NCI-H82 treated with DMSO at 0.1 percent for 48 hours (cell line): Measurements from ENCODE around the gene ZNF888.
A peak's percentile ranks its signal among the peaks of the same experiment; 100 is the strongest.

Experiments used
- DNase-seq: peaks from one replicate; lab custom pipeline; 2025; ENCODE audit not compliant: unreplicated experiment; lab: John Stamatoyannopoulos, UW

The ZNF888 gene

DNA sequence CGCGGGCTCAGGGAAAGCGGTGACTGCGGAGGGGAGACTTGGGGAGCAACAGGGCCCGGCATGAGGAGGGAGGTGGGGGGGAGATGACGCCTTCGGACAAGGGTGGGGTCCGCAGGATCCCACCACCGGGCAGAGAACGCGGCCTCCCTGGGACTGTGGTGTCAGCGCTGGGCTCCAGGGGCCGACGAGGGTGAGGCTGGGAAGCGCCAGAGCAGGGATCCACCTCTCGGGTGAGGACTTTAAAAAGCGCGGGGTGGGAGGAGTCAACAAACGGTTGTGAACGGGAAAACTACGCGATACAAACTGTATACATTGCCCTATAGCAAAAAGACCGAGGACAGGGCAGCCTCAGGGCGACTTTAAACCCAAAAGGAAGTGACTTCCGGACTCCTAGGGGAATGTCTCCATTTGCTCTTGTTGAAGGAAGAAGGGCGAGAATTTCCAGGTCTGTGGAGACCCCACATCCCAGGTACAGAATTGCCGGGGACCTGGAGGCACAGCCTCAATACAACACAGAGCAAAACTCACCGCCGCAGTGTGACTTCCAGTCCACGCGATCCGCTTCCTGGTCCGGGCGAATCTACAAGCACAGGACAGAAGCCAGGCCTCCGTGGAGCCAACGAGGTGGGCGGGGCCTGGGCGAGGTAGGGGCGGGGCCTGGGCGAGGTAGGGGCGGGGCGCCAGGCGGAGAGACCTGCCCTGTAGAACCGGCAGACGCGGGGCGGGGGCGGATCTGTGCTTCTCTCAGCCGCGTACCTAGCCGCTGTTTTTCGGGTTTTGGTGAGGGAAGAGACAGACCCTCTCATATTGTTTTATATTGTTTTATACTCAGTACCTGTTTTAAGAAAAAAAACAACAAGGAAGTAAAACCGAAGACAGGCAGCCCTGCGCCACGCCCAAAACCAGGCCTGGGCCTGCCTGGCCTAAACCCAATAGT lies at the start of gene ZNF888:
Gene ZNF888 (minus strand): TSS at position 588 of the 937 bp plus-strand sequence. CDS start 5,555 bp downstream, outside the sequence.
- no peak for DNase-seq

DNA sequence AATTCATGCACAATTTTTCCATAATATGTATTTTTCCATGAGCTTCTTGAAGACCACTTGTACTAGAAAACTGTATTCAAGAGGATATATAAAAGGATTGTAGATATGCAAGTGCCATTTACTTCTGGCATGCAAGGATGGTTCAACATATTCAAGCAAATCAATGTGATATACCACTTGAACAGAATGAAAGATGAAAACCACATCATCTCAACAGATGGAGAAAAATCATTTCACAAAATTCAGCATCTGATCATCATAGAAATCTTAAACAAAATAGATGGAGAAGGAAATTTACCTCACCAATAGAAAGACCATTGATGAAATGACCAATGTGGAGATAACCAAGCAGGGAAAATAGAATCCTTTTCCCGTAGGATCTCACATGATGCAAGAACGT lies 44.5 kb upstream of the ZNF888 start:
- no peak for DNase-seq

DNA sequence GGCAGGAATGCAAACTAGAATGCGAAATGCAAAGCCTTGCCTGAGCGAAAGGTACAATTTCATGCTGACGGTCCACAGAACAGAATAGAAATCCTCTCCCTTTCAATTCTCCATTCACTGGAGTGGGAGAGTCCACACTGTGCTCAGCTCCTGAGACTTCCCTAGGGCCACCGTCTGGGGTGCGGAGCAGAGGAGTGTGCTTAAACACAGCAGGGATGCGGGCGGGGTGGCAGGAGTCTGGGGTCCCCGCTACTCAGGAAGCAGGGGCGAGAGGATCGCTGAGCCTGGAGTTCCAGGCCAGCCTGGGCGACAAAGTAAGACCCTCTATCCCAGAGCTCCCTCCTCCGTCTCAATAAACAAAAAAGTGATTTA lies 40.0 kb upstream of the ZNF888 start:
- DNase-seq: no peak

DNA sequence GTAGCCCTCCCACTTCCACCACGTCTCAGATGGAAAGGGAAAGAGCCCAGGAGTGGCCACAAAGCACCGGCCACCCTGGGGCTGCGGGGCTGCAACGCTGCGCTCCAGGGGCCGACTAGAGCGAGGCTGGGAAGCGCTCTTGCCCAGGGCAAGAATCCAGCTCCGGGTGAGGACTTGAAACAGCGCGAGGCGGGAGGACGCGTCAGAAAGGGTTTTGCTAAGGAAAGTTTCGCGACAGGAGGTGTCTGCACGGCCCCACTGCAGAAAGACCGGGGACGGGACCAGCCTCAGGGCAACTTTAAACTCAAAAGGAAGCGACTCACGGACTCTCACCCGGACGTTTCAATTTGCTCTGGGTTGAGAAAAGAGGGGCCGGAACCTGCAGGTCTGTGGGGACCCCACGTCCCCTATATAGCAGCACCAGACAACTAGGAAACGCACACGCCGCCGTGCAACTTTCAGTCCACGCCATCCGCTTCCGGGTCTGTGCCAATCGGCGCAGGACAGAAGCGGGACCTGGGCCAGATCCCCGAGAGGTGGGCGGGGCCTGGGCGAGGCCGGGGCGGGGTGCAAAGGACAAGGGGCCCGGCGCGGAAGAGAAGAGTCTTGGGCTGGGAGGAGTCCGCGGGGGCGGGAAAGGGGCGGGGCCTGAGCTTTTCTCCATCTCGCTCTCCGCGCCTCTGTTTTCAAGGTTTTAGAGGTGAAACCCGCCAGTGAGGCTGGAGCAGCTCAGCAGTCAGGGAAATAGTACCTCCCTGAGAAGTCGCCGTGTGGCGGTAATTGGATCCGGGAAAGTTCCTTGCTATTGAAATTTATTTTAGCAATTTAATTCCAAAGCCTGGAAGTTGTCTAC lies 39.4 kb upstream of the ZNF888 start, which contains the start of gene ZNF816:
Gene ZNF816 (minus strand): TSS at position 488 of the 853 bp plus-strand sequence. CDS start 6,792 bp downstream, outside the sequence.
- DNase-seq: peak; percentile 78

DNA sequence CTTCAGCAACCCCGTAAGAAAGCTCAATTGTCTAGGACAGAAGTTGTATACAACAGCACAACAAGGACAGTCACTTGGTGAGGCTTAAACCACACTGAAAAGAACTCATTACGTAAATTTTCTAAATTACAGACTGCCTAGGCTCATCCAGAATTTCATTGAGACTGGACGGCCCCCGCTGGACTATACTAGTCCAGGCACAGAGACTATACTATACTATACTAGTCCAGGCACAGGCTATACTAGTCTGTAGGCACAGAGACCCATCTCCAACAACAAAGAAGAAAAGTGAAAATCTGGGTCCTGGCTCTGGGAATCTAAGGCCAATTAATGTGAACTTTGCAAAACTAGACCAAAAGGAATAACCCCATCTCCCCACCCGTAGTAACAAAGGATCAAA lies 38.8 kb upstream of the ZNF888 start:
- no peak for DNase-seq

DNA sequence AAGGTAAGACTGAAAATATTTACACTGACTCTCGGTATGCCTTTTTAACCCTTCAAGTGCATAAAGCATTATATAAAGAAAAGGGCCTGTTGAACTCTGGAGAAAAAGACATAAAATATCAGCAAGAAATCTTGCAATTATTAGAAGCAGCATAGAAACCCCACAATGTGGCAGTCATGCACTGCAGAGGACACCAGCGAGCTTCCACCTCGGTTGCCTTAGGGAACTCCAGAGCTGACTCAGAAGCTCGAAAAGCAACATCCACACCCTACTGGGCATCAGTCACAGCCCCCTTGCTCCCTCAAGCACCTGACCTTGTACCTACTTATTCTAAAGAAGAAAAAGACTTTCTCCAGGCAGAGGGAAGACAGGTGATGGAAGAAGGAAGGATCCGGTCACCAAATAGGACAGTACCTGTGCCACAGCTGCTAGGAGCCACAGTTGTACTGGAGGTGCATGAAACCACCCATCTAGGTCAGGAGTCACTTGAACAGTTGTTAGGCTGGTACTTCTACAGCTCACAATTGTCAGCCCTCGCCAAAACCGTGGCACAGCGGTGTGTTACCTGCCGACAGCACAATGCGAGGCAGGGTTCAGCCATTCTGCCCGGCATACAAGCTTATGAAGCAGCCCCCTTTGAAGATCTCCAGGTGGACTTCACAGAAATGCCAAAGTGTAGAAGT lies 36.5 kb upstream of the ZNF888 start:
- no peak for DNase-seq

DNA sequence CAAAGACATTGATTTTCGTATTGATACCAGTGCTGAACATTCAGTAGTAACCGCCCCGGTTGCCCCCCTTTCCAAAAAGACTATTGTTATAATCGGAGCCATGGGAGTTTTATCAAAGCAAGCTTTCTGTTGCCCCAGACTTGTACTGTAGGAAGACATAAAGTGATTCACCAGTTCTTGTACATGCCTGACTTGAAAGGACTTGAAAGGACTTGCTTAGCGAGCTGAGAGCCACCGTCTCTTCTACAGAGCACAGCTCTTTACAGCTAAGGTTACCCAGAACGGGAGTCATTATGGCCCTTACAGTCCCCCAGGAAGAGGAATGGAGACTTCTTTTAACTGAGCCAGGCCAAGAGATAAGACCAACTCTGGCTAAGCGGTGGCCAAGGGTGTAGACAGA lies 34.4 kb upstream of the ZNF888 start:
- no peak for DNase-seq

DNA sequence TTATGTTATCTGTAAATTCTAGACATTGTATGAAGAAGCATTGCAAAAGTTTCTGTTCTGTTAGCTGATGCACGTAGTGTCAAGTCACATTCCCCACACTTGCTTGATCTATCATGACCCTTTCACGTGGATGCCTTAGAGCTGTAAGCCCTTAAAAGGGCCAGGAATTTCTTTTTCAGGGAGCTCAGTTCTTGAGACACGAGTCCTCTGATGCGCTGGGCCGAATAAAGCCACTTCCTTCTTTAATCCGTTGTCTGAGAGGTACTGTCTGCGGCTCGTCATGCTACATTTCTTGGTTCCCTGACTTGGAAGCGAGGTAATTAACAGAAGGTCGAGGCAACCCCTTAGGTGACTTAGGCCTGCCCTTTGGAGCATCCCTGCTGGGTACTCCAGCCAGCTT lies 33.7 kb upstream of the ZNF888 start:
- DNase-seq: no peak

DNA sequence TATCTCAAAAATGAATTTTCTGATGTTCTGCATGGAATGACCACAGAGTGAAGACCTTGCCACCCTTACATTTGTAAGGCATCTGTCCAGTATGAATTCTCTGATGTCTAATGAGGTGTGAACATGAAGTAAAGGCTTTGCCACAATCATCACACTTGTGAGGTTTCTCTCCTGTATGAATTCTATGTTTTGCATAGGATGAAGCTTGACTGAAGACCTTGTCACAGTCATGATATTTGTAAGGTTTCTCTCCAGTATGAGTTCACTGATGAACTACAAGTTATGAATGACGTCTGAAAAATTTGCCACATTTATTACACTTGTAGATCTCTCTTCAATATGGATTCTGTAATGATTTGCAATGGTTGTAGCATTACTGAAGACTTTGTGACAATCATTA lies 26.2 kb upstream of the ZNF888 start:
- no peak for DNase-seq

DNA sequence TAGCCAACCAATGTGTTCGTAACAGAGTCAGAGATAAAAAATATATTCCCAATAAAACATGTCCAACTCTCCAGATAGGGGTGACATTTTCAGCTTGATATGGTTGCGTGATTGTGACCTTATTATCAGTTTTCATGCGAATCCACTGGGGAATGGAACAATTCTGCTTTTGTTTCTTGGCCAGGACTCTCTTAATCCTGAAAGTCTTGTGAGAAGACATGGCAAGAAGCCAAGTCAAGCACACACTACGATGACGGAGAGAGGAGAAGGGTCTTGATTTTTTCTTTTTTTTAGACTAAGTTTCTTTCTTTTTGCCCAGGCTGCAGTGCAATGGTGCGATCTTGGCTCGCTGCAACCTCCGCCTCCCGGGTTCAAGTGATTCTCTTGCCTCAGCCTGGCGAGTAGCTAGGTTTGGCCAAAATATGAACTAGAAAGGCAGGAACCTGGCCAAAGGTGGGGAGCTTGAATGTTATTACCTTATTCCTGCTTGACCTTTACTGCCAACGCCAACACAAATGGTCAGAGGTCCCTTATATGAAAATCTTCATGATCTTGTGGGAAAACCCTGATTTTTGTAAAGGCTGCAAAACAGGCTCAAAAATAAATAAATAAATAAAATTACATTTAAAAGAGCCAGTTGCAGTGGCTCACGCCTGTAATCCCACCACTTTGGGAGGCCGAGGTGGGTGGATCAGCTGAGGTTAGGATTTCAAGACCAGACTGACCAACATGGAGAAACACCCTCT lies 25.0 kb upstream of the ZNF888 start:
- no peak for DNase-seq

DNA sequence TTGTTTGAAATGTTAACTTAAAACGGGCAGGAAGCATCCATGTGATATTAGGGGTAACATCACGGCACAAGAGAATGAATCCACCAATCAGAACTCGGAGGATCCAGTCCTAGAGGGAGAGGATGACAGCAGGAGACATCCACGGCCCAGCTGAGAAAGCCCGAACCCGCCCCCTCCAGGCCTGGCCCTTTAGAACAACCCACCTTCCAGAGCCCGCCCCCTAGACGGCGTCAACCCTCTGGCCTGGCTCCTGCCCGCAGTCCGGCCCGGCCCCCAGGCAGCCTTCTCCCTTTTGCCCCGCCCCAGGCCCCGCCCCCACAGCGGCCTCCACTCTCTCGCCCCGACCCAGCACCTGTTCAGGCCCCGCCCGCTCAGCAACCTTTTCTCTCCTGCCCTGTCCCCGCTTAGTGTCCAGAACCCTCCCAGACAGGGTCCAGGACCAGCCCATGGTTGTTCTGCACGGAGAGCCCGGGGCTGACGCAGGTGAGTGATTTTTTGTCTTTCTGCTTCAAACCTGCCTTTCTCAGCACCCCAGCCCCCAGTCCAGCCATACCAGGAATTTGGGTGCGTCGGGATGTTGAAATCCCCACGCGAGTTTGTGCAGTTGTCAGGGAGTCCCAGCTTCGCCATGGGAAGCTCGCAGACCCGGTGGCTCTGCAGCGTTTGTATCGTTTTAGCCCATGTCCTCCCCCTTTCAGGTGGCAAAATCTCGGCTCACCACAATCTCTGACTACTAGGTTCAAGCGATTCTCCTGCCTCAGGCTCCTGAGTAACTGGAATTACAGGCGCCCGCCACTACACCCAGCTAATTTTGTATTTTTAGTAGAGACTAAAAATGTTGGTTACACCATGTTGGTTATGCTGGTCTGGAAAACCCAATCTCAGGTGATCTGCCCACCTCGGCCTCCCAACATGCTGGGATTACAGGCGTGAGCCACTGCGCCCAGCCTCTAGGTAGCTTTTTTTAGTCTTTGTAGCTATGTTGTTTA lies 23.4 kb upstream of the ZNF888 start:
- no peak for DNase-seq

DNA sequence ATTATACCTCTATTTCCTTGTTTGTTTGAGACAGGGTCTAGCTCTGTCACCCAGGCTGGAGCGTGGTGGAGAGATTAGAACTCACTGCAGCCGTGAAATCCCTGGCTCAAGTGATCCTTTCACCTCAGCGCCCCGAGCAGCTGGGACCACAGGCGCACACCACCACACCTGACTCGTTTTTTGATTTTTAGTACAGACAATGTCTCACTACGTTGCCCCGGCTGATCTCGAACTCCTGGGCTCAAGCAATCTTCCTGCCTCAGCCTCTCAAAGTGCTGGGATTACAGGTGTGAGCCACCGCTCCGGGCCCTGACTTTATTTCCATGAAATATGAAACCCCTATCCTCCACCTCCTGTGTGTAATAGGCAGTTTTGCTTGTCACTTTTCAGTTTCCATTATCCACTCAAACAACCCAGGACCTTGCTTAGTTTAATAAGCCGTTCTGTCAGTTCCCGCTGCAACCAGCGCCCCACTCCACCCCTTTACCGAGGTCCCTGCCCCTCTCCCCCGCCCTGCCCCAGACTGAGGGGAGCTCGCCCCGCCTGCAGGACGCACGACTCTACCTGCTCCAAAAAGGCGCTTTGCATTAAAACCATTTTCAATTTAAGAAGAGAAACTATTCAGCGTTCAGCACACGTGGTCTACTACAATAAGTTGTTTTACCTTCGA lies 22.6 kb upstream of the ZNF888 start:
- no peak for DNase-seq

DNA sequence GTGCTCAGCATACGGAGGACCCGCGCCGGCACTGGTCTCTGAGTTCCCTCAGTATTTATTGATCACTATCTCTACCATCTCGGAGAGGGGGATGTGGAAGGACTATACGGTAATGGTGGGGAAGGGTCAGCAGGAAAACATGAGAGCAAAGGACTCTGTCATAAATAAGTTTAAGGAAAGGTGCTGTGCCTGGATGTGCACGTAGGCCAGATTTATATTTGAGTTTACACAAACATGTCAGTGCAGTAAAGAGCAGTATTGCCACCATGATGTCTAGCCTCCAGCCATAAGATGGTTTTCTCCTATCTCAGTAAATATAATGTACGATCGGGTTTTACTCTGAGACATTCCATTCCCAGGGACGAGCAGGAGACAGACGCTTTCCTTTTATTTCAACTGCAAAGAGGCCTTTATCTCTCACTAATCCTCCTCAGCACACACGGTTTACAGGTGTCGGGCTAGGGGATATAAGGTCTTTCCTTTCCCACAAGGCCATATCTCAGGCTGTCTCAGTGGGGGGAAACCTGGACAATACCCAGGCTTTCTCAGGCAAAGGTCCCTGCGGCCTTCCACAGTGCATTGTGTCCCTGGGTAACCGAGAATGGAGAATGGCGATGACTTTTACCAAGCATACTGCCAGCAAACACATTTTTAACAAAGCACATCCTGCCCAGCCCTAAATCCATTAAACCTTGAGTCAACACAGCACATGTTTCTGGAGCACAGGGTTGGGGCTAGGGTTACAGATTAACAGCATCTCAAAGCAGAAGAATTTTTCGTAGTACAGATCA lies 21.7 kb upstream of the ZNF888 start:
- DNase-seq: peak; percentile 21

DNA sequence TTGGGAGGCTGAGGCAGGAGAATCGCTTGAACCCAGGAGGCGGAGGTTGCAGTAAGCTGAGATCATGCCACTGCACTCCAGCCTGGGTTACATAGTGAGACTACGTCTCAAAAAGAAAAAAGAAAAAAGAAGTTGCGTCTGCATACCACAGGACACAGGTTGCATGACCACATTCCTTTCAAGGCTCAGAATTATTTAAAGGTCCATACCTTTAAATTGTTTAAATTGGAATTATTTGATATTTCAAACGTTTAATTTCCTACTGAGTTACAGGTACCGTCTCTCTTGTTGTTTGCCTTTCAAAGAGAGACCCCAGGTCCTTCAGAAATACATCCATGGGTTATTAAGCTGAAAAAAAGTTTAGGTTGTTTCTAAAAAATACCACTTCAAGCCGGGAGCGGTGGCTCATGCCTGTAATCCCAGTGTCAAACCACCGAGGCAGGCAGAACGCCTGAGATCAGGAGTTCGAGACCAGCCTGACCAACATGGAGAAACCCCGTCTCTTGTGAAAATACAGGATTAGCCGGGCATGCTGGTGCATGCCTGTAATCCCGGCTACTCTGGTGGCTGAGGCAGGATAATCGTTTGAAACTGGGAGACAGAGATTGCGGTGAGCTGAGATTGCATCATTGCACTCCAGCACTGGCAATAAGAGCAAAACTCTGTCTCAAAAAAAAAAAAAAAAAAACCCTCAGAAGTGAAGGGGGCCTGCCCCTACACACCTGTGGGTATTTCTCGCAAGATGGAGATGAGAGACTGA lies 20.8 kb upstream of the ZNF888 start:
- peak; percentile 6 for DNase-seq

DNA sequence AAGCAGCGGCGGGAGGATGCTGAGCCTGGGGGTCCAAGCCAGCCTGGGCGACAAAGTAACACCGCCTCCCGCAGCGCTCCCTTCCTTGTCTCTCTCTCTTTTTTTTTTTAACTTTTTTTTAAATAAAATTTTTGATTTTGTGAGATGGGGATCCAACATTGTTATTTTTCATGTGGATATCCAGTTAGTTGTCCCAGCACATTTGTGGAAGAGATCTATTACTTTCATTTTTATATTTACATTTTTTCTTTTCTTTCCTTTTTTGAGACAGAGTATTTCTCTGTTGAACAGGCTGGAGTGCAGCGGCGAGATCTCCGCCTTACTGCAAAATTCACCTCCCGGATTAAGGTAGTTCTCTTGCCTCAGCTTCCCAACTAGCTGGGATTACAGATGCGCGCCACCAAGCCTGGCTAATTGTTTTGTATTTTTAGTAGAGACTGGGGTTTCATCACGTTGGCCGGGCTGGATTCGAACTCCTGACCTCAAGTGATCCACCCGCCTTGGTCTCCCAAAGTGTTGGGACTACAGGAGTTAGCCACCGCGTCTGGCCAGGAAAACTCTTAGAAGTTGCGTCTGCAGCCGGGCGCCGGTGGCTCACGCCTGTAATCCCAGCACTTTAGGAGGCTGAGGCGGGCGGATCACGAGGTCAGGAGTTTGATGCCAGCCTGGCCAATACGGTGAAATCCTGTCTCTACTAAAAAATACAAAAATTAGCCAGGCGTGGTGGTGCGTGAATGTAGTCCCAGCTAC lies 20.1 kb upstream of the ZNF888 start:
- DNase-seq: no peak

DNA sequence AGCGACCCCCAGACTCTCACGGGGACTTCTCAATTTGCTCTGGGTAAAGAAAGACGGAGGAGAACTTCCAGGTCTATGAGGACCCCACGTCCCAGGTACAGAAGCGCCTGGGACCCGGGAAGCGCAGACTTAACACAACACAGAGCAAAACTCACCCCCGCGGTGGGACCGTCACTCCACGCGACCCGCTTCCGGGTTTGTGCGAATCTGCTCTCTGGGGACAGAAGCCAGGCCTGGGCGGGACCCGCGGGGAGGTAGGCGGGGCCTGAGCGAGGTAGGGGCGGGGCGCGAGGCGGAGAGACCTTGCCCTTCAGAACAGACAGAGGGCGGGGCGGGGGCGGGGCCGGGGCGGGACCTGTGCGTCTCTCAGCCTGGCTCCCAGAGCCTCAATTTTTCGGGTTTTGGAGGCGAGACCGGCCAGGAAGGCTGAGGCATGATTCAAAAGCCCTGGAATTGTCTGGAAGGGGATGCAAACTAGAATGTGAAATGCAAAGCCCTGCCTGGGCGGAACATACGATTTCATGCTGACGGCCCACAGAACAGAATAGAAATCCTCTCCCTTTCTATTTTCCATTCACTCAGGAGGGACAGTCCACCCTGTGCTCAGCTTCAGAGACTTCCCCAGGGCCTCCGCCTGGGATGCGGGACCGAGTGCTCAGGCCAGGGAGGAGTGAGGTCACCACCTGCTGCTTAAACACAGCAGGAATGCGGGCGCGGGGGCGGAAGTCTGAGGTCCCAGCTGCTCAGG lies 19.3 kb upstream of the ZNF888 start:
- peak; percentile 57 for DNase-seq
